SK-N-SH treated with all-trans-retinoic acid at 6 μM for 48 hours (cell line): ENCODE measurements around the gene ACSL6.

Source experiments
- ATAC-seq: fragments of 200-7000 bp; cut with Tn5 transposase; 3 replicates; pipeline ENCODE4 v1.9.1; 2020; ENCODE audit warnings: mild to moderate bottlenecking, moderate library complexity
- ARNTL ChIP-seq: fragments of 450-650 bp; formaldehyde crosslinking; IDR thresholded peaks from 2 replicates; pipeline ENCODE4 v1.5.0; 2020; ENCODE audit warnings: low read depth, mild to moderate bottlenecking, moderate library complexity, borderline replicate concordance
- BACH2 ChIP-seq: fragments of 250-450 bp; sonication (Bioruptor Pico); IDR thresholded peaks from 2 replicates; pipeline ENCODE4 v1.9.0; 2021; ENCODE audit warnings: mild to moderate bottlenecking, borderline replicate concordance
- CREB5 ChIP-seq: fragments of 250-450 bp; sonication (Bioruptor Pico); IDR thresholded peaks from 2 replicates; pipeline ENCODE4 v1.5.1; 2020; ENCODE audit warnings: low read depth, mild to moderate bottlenecking, moderate library complexity
- CSDC2 ChIP-seq: fragments of 250-450 bp; sonication (Bioruptor Pico); IDR thresholded peaks from 2 replicates; pipeline ENCODE4 v1.5.0; 2020; ENCODE audit warnings: mild to moderate bottlenecking, moderate library complexity
- ESRRG ChIP-seq: fragments of 250-450 bp; sonication (Bioruptor Pico); IDR thresholded peaks from 2 replicates; pipeline ENCODE4 v1.6.1; 2021; ENCODE audit warnings: mild to moderate bottlenecking
- GLIS3 ChIP-seq: fragments of 250-450 bp; sonication (Bioruptor Pico); IDR thresholded peaks from 2 replicates; pipeline ENCODE4 v1.5.0; 2020; ENCODE audit warnings: mild to moderate bottlenecking, moderate library complexity
- ISL1 ChIP-seq: fragments of 250-450 bp; sonication (Bioruptor Pico); IDR thresholded peaks from 2 replicates; pipeline ENCODE4 v2.1.2; 2022; ENCODE audit warnings: mild to moderate bottlenecking, moderate library complexity
- OSR1 ChIP-seq: fragments of 250-450 bp; sonication (Bioruptor Pico); IDR thresholded peaks from 2 replicates; pipeline ENCODE4 v1.8.0; 2022; ENCODE audit warnings: moderate library complexity, mild to moderate bottlenecking, inconsistent platforms
- PATZ1 ChIP-seq: fragments of 250-450 bp; sonication (Bioruptor Pico); IDR thresholded peaks from 2 replicates; pipeline ENCODE4 v1.8.0; 2020; ENCODE audit warnings: mild to moderate bottlenecking, moderate library complexity, borderline replicate concordance
- PPARA ChIP-seq: fragments of 250-450 bp; sonication (Bioruptor Pico); IDR thresholded peaks from 2 replicates; pipeline ENCODE4 v1.5.0; 2020; ENCODE audit warnings: mild to moderate bottlenecking, borderline replicate concordance
- RARB ChIP-seq: fragments of 250-450 bp; sonication (Bioruptor Pico); IDR thresholded peaks from 2 replicates; pipeline ENCODE4 v1.8.0; 2021; ENCODE audit warnings: mild to moderate bottlenecking, moderate library complexity
- SNAI2 ChIP-seq: fragments of 250-450 bp; sonication (Bioruptor Pico); IDR thresholded peaks from 2 replicates; pipeline ENCODE4 v1.5.0; 2020; ENCODE audit warnings: mild to moderate bottlenecking, moderate library complexity
- TCF4 ChIP-seq: fragments of 250-450 bp; sonication (Bioruptor Pico); IDR thresholded peaks from 2 replicates; pipeline ENCODE4 v1.8.0; 2021; ENCODE audit warnings: mild to moderate bottlenecking, moderate library complexity, borderline replicate concordance
- TOX ChIP-seq: fragments of 250-450 bp; sonication (Bioruptor Pico); IDR thresholded peaks from 2 replicates; pipeline ENCODE4 v1.8.0; 2021; ENCODE audit warnings: mild to moderate bottlenecking, moderate library complexity, borderline replicate concordance
- ZC3H10 ChIP-seq: fragments of 250-450 bp; sonication (Bioruptor Pico); IDR thresholded peaks from 2 replicates; pipeline ENCODE4 v1.5.1; 2021; ENCODE audit warnings: mild to moderate bottlenecking, moderate library complexity
- ZFP3 ChIP-seq: fragments of 250-450 bp; sonication (Bioruptor Pico); IDR thresholded peaks from 2 replicates; pipeline ENCODE4 v1.5.0; 2020; ENCODE audit warnings: mild to moderate bottlenecking, moderate library complexity
- ZFP30 ChIP-seq: fragments of 450-650 bp; formaldehyde crosslinking; IDR thresholded peaks from 2 replicates; pipeline ENCODE4 v1.5.0; 2022; ENCODE audit warnings: mild to moderate bottlenecking, moderate library complexity
- ZNF565 ChIP-seq: fragments of 450-650 bp; formaldehyde crosslinking; conservative IDR thresholded peaks from 2 replicates; pipeline ENCODE4 v1.5.0; 2020; ENCODE audit warnings: low read depth, mild to moderate bottlenecking, moderate library complexity
- ZNF70 ChIP-seq: fragments of 450-650 bp; formaldehyde crosslinking; IDR thresholded peaks from 2 replicates; pipeline ENCODE4 v1.5.0; 2020; ENCODE audit warnings: mild to moderate bottlenecking, moderate library complexity
- ZNF8 ChIP-seq: fragments of 450-650 bp; formaldehyde crosslinking; IDR thresholded peaks from 2 replicates; pipeline ENCODE4 v1.5.0; 2020; ENCODE audit warnings: mild to moderate bottlenecking, moderate library complexity
- TF ChIP-seq, protein P1 (sequence below): fragments of 250-450 bp; sonication (Bioruptor Pico); IDR thresholded peaks from 2 replicates; pipeline ENCODE4 v1.5.0; 2020; ENCODE audit warnings: mild to moderate bottlenecking, moderate library complexity
- TF ChIP-seq, protein P2 (sequence below): fragments of 250-450 bp; sonication (Bioruptor Pico); IDR thresholded peaks from 2 replicates; pipeline ENCODE4 v1.5.1; 2021; ENCODE audit warnings: mild to moderate bottlenecking, moderate library complexity
- TF ChIP-seq, protein P3 (sequence below): fragments of 250-450 bp; sonication (Bioruptor Pico); IDR thresholded peaks from 2 replicates; pipeline ENCODE4 v1.8.0; 2021; ENCODE audit warnings: low read depth, mild to moderate bottlenecking, moderate library complexity, borderline replicate concordance

The ACSL6 gene

GRCh38 chr5:132025403-132025971 lies 14.0 kb upstream of the ACSL6 start:
- ATAC-seq = no peak
- TF ChIP-seq GLIS3 (CRISPR knock-in tag) (no peak), PATZ1 (CRISPR knock-in tag) (no peak), ZNF70 (CRISPR knock-in tag) (no peak), CSDC2 (CRISPR knock-in tag) (no peak), BACH2 (no peak), RARB (CRISPR knock-in tag) (no peak), OSR1 (no peak), TCF4 (CRISPR knock-in tag) (no peak), ARNTL (CRISPR knock-in tag) (no peak), ZC3H10 (no peak), ZFP3 (CRISPR knock-in tag) (no peak), ZNF565 (no peak), ZNF8 (no peak), ZFP30 (CRISPR knock-in tag) (no peak), ISL1 (CRISPR knock-in tag) (no peak), TOX (CRISPR knock-in tag) (no peak)
- TF ChIP-seq, protein P1, sequence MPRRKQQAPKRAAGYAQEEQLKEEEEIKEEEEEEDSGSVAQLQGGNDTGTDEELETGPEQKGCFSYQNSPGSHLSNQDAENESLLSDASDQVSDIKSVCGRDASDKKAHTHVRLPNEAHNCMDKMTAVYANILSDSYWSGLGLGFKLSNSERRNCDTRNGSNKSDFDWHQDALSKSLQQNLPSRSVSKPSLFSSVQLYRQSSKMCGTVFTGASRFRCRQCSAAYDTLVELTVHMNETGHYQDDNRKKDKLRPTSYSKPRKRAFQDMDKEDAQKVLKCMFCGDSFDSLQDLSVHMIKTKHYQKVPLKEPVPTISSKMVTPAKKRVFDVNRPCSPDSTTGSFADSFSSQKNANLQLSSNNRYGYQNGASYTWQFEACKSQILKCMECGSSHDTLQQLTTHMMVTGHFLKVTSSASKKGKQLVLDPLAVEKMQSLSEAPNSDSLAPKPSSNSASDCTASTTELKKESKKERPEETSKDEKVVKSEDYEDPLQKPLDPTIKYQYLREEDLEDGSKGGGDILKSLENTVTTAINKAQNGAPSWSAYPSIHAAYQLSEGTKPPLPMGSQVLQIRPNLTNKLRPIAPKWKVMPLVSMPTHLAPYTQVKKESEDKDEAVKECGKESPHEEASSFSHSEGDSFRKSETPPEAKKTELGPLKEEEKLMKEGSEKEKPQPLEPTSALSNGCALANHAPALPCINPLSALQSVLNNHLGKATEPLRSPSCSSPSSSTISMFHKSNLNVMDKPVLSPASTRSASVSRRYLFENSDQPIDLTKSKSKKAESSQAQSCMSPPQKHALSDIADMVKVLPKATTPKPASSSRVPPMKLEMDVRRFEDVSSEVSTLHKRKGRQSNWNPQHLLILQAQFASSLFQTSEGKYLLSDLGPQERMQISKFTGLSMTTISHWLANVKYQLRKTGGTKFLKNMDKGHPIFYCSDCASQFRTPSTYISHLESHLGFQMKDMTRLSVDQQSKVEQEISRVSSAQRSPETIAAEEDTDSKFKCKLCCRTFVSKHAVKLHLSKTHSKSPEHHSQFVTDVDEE (CRISPR knock-in tag) = no peak
- TF ChIP-seq, protein P2, sequence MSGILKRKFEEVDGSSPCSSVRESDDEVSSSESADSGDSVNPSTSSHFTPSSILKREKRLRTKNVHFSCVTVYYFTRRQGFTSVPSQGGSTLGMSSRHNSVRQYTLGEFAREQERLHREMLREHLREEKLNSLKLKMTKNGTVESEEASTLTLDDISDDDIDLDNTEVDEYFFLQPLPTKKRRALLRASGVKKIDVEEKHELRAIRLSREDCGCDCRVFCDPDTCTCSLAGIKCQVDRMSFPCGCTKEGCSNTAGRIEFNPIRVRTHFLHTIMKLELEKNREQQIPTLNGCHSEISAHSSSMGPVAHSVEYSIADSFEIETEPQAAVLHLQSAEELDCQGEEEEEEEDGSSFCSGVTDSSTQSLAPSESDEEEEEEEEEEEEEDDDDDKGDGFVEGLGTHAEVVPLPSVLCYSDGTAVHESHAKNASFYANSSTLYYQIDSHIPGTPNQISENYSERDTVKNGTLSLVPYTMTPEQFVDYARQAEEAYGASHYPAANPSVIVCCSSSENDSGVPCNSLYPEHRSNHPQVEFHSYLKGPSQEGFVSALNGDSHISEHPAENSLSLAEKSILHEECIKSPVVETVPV (CRISPR knock-in tag) = no peak
- TF ChIP-seq, protein P3, sequence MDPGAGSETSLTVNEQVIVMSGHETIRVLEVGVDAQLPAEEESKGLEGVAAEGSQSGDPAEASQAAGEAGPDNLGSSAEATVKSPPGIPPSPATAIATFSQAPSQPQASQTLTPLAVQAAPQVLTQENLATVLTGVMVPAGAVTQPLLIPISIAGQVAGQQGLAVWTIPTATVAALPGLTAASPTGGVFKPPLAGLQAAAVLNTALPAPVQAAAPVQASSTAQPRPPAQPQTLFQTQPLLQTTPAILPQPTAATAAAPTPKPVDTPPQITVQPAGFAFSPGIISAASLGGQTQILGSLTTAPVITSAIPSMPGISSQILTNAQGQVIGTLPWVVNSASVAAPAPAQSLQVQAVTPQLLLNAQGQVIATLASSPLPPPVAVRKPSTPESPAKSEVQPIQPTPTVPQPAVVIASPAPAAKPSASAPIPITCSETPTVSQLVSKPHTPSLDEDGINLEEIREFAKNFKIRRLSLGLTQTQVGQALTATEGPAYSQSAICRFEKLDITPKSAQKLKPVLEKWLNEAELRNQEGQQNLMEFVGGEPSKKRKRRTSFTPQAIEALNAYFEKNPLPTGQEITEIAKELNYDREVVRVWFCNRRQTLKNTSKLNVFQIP (CRISPR knock-in tag) = no peak

- no peak for ATAC-seq
- TF ChIP-seq ZFP30 (CRISPR knock-in tag) (no peak), ZC3H10 (no peak), ZNF565 (no peak), BACH2 (no peak), RARB (CRISPR knock-in tag) (no peak), ZFP3 (CRISPR knock-in tag) (no peak), GLIS3 (CRISPR knock-in tag) (no peak), ESRRG (no peak), OSR1 (no peak), ISL1 (CRISPR knock-in tag) (no peak), SNAI2 (no peak), ZNF70 (CRISPR knock-in tag) (no peak), ARNTL (CRISPR knock-in tag) (no peak), PPARA (no peak), TOX (CRISPR knock-in tag) (no peak), CREB5 (no peak)
- TF ChIP-seq, protein P3 (CRISPR knock-in tag) = no peak
- TF ChIP-seq, protein P2 (CRISPR knock-in tag) = no peak
Observed at GRCh38 chr5:132024789-132025402, 13.4 kb upstream of the ACSL6 start.
